GM18868 (cell line): Measurements from ENCODE around the gene ACBD5.

Experiments
- ATAC-seq: cut with Tn5 transposase; IDR thresholded peaks from one replicate; pipeline ENCODE4 v1.9.1; 2021; ENCODE audit warnings: mild to moderate bottlenecking, moderate library complexity; ENCODE audit not compliant: unreplicated experiment

ACBD5 gene

DNA sequence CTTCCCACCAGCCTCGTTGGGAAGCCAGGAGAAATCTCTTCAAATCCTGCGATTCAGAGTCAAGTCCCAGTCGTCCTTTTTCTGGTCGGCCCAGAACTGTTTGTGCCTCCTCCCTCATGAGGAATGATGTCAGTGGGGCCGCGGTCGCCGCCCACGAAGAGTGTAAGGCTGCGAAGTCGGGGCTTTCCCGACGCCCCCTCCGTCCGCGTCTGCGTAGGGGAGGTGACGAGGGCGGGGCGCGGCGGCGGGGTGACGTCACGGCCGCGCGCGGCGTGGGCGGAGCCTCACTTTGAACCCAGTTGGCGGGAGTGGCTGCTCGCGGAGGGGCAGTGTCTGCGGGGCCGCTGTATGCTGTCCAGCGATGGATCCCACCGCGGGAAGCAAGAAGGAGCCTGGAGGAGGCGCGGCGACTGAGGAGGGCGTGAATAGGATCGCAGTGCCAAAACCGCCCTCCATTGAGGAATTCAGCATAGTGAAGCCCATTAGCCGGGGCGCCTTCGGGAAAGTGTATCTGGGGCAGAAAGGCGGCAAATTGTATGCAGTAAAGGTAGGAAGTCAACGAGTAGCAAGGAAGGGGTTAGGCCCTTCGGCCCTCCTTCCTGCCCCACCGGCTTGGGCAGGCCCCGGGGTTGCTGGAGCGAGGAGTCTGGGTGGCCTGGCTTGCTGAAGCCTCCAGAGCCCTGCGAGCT is 85.4 kb downstream of the ACBD5 start, which contains the start of gene MASTL:
Gene MASTL (plus strand): TSS at position 287 of the 689 bp plus-strand sequence. CDS start 75 bp downstream, at position 362.
- peak; percentile 79 for ATAC-seq

DNA sequence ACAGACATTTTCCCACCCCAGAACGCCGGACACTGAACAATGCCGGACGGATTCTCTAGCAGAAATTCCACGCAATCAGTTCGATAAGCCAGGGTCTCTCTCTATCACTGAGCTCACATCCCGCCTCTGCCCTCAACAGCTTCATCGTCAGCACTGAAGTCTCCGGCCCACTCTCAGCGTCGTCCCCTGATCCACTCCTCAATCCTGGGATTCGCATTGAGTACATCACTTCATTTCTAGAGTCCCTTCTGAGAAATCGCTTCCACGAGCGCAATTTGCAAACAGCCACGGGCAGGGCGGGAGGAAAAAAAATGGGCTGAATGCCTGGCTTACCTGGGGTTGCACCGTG is 86.8 kb downstream of the ACBD5 start:
- peak; percentile 0 for ATAC-seq

- no peak for ATAC-seq
These were observed 87.3 kb downstream of the ACBD5 start for GRCh38 chr10:27153329-27153728.

- no peak for ATAC-seq
These were observed 87.9 kb downstream of the ACBD5 start for GRCh38 chr10:27152687-27153086.

DNA sequence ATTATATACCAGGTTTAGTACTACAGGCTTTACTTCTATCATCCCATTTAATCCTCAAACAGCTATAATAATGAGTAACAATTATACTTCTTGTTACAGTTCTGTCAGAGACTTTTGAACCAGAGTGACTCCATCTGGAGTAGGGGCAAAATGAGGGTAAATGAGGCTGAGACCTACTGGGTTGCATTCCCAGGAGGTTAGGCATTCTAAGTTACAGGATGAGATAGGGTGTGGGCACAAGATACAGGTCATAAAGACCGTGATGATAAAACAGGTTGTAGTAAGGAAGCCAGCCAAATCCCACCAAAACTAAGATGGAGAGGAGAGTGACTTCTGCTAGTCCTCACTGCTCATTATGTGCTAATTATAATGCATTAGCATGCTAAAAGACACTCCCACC is 90.3 kb downstream of the ACBD5 start:
- ATAC-seq = no peak

DNA sequence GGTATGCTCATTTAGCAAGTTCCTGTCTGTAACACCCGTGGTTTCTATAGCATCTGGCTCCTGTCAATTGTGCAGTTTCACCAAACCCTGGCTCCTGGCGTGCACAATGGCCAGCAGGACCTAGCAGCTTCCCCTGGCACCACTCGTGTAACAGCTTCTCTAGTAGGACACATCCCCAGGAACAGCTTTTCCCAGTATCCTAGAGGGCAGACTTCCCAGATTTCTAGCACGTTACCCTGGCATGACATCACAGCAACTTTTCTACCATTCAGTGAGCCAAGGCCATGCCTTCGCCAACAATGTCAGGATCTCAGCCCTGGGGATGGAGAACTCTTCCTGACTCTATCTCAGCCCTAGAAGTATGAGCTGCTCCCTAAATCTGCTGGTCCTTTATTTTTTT is 92.9 kb downstream of the ACBD5 start:
- ATAC-seq = no peak

DNA sequence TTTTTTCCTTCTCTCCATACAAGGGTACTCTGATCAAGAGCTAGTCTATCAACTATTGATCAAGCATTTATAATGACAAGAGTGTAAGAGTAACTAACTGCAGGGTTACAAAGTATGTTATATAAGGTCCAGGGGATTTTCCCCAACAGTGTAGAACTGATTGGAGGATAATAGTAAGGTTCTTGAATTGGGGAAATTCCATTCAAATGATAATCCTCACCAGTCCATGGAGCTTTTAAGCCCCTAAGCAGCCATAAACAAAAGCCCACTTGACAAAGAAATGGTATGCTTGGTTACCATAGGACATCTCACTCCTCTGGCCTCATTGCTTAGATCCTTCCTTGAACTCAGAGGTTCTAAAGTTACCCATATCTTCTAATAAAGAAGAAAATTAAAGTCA is 94.7 kb downstream of the ACBD5 start:
- no peak for ATAC-seq
